ENCODE data around the gene MYBBP1A.
"Not testable (repeated sequence)": the region's sequence is repeated elsewhere in the genome, so short reads cannot be mapped to it uniquely, and the experiment has no call there.

The MYBBP1A gene

GRCh38 chr17:4588898-4589625 lies 33.9 kb upstream of the MYBBP1A start:
- DNase-seq (ENCODE audit: low read depth in 3 of 3) = no peak

GRCh38 chr17:4588391-4588790 lies 33.2 kb upstream of the MYBBP1A start:
- no peak for DNase-seq (ENCODE audit: low read depth in 3 of 3)

- no peak for DNase-seq (ENCODE audit: low read depth in 3 of 3)
These were observed 32.6 kb upstream of the MYBBP1A start for GRCh38 chr17:4587803-4588202.

- no peak for DNase-seq (ENCODE audit: low read depth in 3 of 3)
These were observed 32.0 kb upstream of the MYBBP1A start for GRCh38 chr17:4587195-4587594.

- DNase-seq (ENCODE audit: low read depth in 3 of 3) = no peak
These were observed 30.9 kb upstream of the MYBBP1A start for GRCh38 chr17:4586043-4586442.

GRCh38 chr17:4585638-4585994 lies 30.4 kb upstream of the MYBBP1A start:
- no peak for DNase-seq (ENCODE audit: low read depth in 3 of 3)

GRCh38 chr17:4584917-4585637 lies 29.9 kb upstream of the MYBBP1A start:
- DNase-seq (ENCODE audit: low read depth in 3 of 3) = no peak

GRCh38 chr17:4584101-4584916 lies 29.1 kb upstream of the MYBBP1A start, which contains the start of gene SMTNL2:
Gene SMTNL2 (plus strand): TSS chr17:4584529. CDS start chr17:4584606, 77 bp downstream.
- peak in 1 of 3 experiments; percentile 19 for DNase-seq (ENCODE audit: low read depth in 3 of 3)

GRCh38 chr17:4583782-4584100 lies 28.6 kb upstream of the MYBBP1A start:
- DNase-seq (ENCODE audit: low read depth in 3 of 3) = peak in 1 of 3 experiments; percentile 13

- DNase-seq (ENCODE audit: low read depth in 3 of 3) = no peak
These were observed 28.0 kb upstream of the MYBBP1A start for GRCh38 chr17:4583206-4583605.

GRCh38 chr17:4582691-4583090 lies 27.5 kb upstream of the MYBBP1A start:
- DNase-seq (ENCODE audit: low read depth in 3 of 3) = no peak

GRCh38 chr17:4582101-4582501 lies 26.9 kb upstream of the MYBBP1A start:
- no peak for DNase-seq (ENCODE audit: low read depth in 3 of 3)

GRCh38 chr17:4580291-4580690 lies 25.1 kb upstream of the MYBBP1A start:
- DNase-seq (ENCODE audit: low read depth in 3 of 3) = no peak

- DNase-seq (ENCODE audit: low read depth in 3 of 3) = no peak
These were observed 24.5 kb upstream of the MYBBP1A start for GRCh38 chr17:4579678-4580077.

- DNase-seq (ENCODE audit: low read depth in 3 of 3) = not testable (repeated sequence)
These were observed 23.2 kb upstream of the MYBBP1A start for GRCh38 chr17:4578349-4578748.

GRCh38 chr17:4577386-4577993 lies 22.3 kb upstream of the MYBBP1A start:
- DNase-seq (ENCODE audit: low read depth in 3 of 3) = no peak

GRCh38 chr17:4576729-4577322 lies 21.6 kb upstream of the MYBBP1A start:
- no peak for DNase-seq (ENCODE audit: low read depth in 3 of 3)

GRCh38 chr17:4576161-4576558 lies 21.0 kb upstream of the MYBBP1A start:
- DNase-seq (ENCODE audit: low read depth in 3 of 3) = no peak

GRCh38 chr17:4574448-4575045 lies 19.4 kb upstream of the MYBBP1A start:
- no peak for DNase-seq (ENCODE audit: low read depth in 3 of 3)

- DNase-seq (ENCODE audit: low read depth in 3 of 3) = peak; percentile 50 to 67 (median 59)
These were observed 18.5 kb upstream of the MYBBP1A start for GRCh38 chr17:4573669-4574068.

GRCh38 chr17:4573115-4573514 lies 17.9 kb upstream of the MYBBP1A start:
- no peak for DNase-seq (ENCODE audit: low read depth in 3 of 3)
